Ishikawa (cell line): ENCODE results near the gene BHLHA15.

Experiments
- EP300 ChIP-seq: IDR thresholded peaks from 2 replicates; pipeline ENCODE4 v1.6.1; 2012; ENCODE audit warnings: borderline replicate concordance
- FOXM1 ChIP-seq: IDR thresholded peaks from 2 replicates; pipeline ENCODE4 v1.6.1; 2012; ENCODE audit warnings: low read depth, borderline replicate concordance
- MAX ChIP-seq: IDR thresholded peaks from 2 replicates; pipeline ENCODE4 v1.6.1; 2012
- RAD21 ChIP-seq: IDR thresholded peaks from 2 replicates; pipeline ENCODE4 v1.6.1; 2012; ENCODE audit warnings: low read depth
- TAF1 ChIP-seq: IDR thresholded peaks from 2 replicates; pipeline ENCODE4 v1.6.1; 2012; ENCODE audit warnings: low read depth, mild to moderate bottlenecking
- YY1 ChIP-seq: IDR thresholded peaks from 2 replicates; pipeline ENCODE4 v1.6.1; 2012; ENCODE audit warnings: low read depth

- TF ChIP-seq MAX (no peak), TAF1 (no peak), FOXM1 (no peak), YY1 (no peak), RAD21 (no peak), EP300 (no peak)
These were observed 1.3 kb downstream of the BHLHA15 start for GRCh38 chr7:98212532-98213041.
